HEK293 (cell line): ENCODE measurements around the gene PLEKHG2.

Source experiments
- CTCF ChIA-PET: fragments of 350-600 bp; formaldehyde crosslinking; extraction: SDS; loops from one replicate; lab custom pipeline; 2021; ENCODE audit warnings: antibody characterized with exemption; lab: Yijun Ruan, JAX
- POLR2A ChIA-PET: fragments of 300-600 bp; formaldehyde crosslinking; extraction: SDS; loops from one replicate; lab custom pipeline; 2020; ENCODE audit warnings: antibody characterized with exemption, inconsistent platforms; lab: Yijun Ruan, JAX
- H3K27ac ChIP-seq: fragments of 200-500 bp; sonication (Bioruptor generic); 2 replicates; pipeline ENCODE4 v1.5.1; 2014; ENCODE audit warnings: low read depth, low read length, control low read depth, inconsistent platforms; ENCODE audit errors: extremely low read depth
- H3K36me3 ChIP-seq, 2 experiments: fragments of 200-500 bp in 1 of 2; sonication (Bioruptor generic) in 1 of 2; 1 replicate in 1 of 2; 2 replicates in 1 of 2; pipeline ENCODE4 v1.5.1; 2014 to 2017; ENCODE audit warnings: inconsistent platforms in 2 of 2, low read length in 2 of 2; ENCODE audit not compliant: control insufficient read depth in 2 of 2, insufficient read depth in 1 of 2
- H3K4me1 ChIP-seq: fragments of 200-500 bp; sonication (Bioruptor generic); 2 replicates; pipeline ENCODE4 v1.5.1; 2014; ENCODE audit warnings: mild to moderate bottlenecking, low read length, inconsistent platforms; ENCODE audit not compliant: control insufficient read depth, insufficient read depth
- H3K4me3 ChIP-seq: 2 replicates; pipeline ENCODE4 v1.5.1; 2011; ENCODE audit warnings: low read depth, mild to moderate bottlenecking, control low read depth, low read length, moderate library complexity
- H3K9me3 ChIP-seq: fragments of 200-500 bp; sonication (Bioruptor generic); 2 replicates; pipeline ENCODE4 v1.5.1; 2014; ENCODE audit warnings: low read depth, low read length, inconsistent platforms; ENCODE audit not compliant: control insufficient read depth, insufficient read depth
- BCL11A ChIP-seq: fragments of 450-650 bp; formaldehyde crosslinking; IDR thresholded peaks from 2 replicates; pipeline ENCODE4 v1.5.1; 2016; ENCODE audit warnings: low read depth, missing biosample characterization, missing genetic modification characterization
- HOXA7 ChIP-seq: sonication (generic); formaldehyde crosslinking; IDR thresholded peaks from 2 replicates; pipeline ENCODE4 v1.8.1; 2022; ENCODE audit warnings: missing genetic modification reagents, borderline replicate concordance
- ZBTB7A ChIP-seq: fragments of 450-650 bp; formaldehyde crosslinking; IDR thresholded peaks from 2 replicates; pipeline ENCODE4 v1.5.1; 2016; ENCODE audit warnings: low read depth, missing biosample characterization, missing genetic modification characterization
- ZNF211 ChIP-seq: fragments of 450-650 bp; formaldehyde crosslinking; IDR thresholded peaks from 2 replicates; pipeline ENCODE4 v1.5.1; 2016; ENCODE audit warnings: low read depth, missing biosample characterization, missing genetic modification characterization
- ZNF302 ChIP-seq: fragments of 450-650 bp; formaldehyde crosslinking; IDR thresholded peaks from 2 replicates; pipeline ENCODE4 v1.5.1; 2016; ENCODE audit warnings: missing biosample characterization, missing genetic modification characterization, low read depth
- ZNF354C ChIP-seq: fragments of 450-650 bp; formaldehyde crosslinking; IDR thresholded peaks from 2 replicates; pipeline ENCODE4 v1.5.1; 2016; ENCODE audit warnings: missing biosample characterization, missing genetic modification characterization, low read depth, borderline replicate concordance
- ZNF391 ChIP-seq: fragments of 450-650 bp; formaldehyde crosslinking; IDR thresholded peaks from 2 replicates; pipeline ENCODE4 v1.5.1; 2016; ENCODE audit warnings: low read depth, missing biosample characterization, missing genetic modification characterization, borderline replicate concordance
- ZNF560 ChIP-seq: fragments of 450-650 bp; formaldehyde crosslinking; IDR thresholded peaks from 2 replicates; pipeline ENCODE4 v1.5.1; 2017; ENCODE audit warnings: missing biosample characterization, missing genetic modification characterization, borderline replicate concordance
- ZNF561 ChIP-seq: fragments of 450-650 bp; IDR thresholded peaks from 2 replicates; pipeline ENCODE4 v1.5.1; 2018; ENCODE audit warnings: missing biosample characterization, missing genetic modification characterization, borderline replicate concordance
- ZNF623 ChIP-seq: fragments of 450-650 bp; formaldehyde crosslinking; IDR thresholded peaks from 2 replicates; pipeline ENCODE4 v1.5.1; 2016; ENCODE audit warnings: missing biosample characterization, missing genetic modification characterization
- ZNF629 ChIP-seq: fragments of 450-650 bp; formaldehyde crosslinking; IDR thresholded peaks from 2 replicates; pipeline ENCODE4 v1.5.1; 2017; ENCODE audit warnings: missing biosample characterization, missing genetic modification characterization
- ZNF843 ChIP-seq: fragments of 450-650 bp; formaldehyde crosslinking; IDR thresholded peaks from 2 replicates; pipeline ENCODE4 v1.5.1; 2016; ENCODE audit warnings: missing biosample characterization, missing genetic modification characterization
- ZSCAN30 ChIP-seq: fragments of 450-650 bp; IDR thresholded peaks from 2 replicates; pipeline ENCODE4 v1.5.1; 2018; ENCODE audit warnings: missing biosample characterization, mild to moderate bottlenecking, missing genetic modification characterization, moderate library complexity
- TF ChIP-seq, protein P1 (sequence below): fragments of 450-650 bp; formaldehyde crosslinking; IDR thresholded peaks from 2 replicates; pipeline ENCODE4 v1.5.1; 2016; ENCODE audit warnings: missing biosample characterization, missing genetic modification characterization
- TF ChIP-seq, protein P2 (sequence below): fragments of 450-650 bp; formaldehyde crosslinking; IDR thresholded peaks from 2 replicates; pipeline ENCODE4 v1.5.1; 2017; ENCODE audit warnings: missing biosample characterization, missing genetic modification characterization
- TF ChIP-seq, protein P3 (sequence below): fragments of 450-650 bp; formaldehyde crosslinking; IDR thresholded peaks from 2 replicates; pipeline ENCODE4 v1.5.1; 2017; ENCODE audit warnings: missing biosample characterization, mild to moderate bottlenecking, missing genetic modification characterization, moderate library complexity
- TF ChIP-seq, protein P4 (sequence below): sonication (generic); formaldehyde crosslinking; IDR thresholded peaks from 2 replicates; pipeline ENCODE4 v1.8.1; 2022; ENCODE audit warnings: mild to moderate bottlenecking, moderate library complexity, missing genetic modification reagents
- TF ChIP-seq, protein P5 (sequence below): fragments of 450-650 bp; formaldehyde crosslinking; IDR thresholded peaks from 2 replicates; pipeline ENCODE4 v1.5.1; 2016; ENCODE audit warnings: missing biosample characterization, missing genetic modification characterization
- TF ChIP-seq, protein P6 (sequence below): fragments of 450-650 bp; formaldehyde crosslinking; IDR thresholded peaks from 2 replicates; pipeline ENCODE4 v1.5.1; 2016; ENCODE audit warnings: missing biosample characterization, missing genetic modification characterization

PLEKHG2 gene

DNA sequence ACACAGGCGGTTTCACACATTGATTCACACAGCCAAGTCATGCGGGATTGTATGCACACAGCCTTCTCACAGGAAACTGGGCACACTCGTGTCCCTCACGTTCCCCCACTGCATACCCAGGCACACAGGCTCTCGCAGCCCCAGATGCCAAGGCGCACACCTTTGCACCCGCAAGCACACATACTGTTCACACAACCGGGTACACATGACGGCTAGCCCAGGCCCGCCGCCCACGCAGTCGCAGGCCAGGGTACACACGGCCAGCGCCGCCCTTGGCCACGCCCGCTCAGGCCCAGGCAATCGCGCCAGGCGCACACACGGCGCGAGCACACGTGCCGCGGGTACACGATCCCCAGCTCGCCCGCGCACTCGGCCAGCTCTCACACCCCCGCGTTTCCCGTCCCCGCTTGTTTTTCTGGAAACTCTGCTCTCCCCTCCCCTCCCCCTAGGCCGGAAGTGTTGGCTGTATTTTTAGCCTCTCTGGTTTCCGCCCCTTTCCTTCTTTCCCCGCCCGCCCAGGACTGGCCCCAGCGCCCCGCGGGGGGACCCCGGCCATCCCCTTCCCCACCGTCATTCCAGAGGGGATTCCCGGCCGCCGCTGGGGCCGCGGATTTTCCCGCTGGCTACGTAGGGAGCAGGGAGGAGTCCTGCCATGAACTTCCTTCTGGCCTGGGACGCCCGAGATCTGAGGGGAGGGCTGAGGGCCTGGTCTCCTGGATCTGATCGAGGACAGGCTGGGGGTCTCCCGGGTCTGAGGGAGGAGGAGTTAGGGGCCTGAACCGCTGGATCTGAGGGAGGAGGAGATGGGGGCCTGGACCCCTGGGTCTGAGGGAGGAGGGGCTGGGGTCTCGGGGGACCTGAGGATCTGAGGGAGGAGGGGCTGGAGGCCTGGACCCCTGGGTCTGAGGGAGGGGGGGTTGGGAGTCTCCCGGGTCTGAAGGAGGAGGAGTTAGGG lies 9.8 kb upstream of the PLEKHG2 start (continued):
- TF ChIP-seq, protein P1, sequence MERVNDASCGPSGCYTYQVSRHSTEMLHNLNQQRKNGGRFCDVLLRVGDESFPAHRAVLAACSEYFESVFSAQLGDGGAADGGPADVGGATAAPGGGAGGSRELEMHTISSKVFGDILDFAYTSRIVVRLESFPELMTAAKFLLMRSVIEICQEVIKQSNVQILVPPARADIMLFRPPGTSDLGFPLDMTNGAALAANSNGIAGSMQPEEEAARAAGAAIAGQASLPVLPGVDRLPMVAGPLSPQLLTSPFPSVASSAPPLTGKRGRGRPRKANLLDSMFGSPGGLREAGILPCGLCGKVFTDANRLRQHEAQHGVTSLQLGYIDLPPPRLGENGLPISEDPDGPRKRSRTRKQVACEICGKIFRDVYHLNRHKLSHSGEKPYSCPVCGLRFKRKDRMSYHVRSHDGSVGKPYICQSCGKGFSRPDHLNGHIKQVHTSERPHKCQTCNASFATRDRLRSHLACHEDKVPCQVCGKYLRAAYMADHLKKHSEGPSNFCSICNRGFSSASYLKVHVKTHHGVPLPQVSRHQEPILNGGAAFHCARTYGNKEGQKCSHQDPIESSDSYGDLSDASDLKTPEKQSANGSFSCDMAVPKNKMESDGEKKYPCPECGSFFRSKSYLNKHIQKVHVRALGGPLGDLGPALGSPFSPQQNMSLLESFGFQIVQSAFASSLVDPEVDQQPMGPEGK (tag by site-specific recombination): peak; percentile 96
- TF ChIP-seq ZNF354C (tag by site-specific recombination) (no peak), ZNF391 (tag by site-specific recombination) (peak; percentile 15; the same call in 1 of the 2 replicates), ZNF560 (tag by site-specific recombination) (no peak), ZSCAN30 (tag by site-specific recombination) (peak; percentile 95)
- TF ChIP-seq, protein P2, sequence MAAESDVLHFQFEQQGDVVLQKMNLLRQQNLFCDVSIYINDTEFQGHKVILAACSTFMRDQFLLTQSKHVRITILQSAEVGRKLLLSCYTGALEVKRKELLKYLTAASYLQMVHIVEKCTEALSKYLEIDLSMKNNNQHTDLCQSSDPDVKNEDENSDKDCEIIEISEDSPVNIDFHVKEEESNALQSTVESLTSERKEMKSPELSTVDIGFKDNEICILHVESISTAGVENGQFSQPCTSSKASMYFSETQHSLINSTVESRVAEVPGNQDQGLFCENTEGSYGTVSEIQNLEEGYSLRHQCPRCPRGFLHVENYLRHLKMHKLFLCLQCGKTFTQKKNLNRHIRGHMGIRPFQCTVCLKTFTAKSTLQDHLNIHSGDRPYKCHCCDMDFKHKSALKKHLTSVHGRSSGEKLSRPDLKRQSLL (tag by site-specific recombination): peak; percentile 21; the same call in 1 of the 2 replicates
- TF ChIP-seq, protein P3, sequence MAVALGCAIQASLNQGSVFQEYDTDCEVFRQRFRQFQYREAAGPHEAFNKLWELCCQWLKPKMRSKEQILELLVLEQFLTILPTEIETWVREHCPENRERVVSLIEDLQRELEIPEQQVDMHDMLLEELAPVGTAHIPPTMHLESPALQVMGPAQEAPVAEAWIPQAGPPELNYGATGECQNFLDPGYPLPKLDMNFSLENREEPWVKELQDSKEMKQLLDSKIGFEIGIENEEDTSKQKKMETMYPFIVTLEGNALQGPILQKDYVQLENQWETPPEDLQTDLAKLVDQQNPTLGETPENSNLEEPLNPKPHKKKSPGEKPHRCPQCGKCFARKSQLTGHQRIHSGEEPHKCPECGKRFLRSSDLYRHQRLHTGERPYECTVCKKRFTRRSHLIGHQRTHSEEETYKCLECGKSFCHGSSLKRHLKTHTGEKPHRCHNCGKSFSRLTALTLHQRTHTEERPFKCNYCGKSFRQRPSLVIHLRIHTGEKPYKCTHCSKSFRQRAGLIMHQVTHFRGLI (tag by site-specific recombination): 0 out of 2 replicates have a peak, but pooled peaks have one; percentile 66

DNA sequence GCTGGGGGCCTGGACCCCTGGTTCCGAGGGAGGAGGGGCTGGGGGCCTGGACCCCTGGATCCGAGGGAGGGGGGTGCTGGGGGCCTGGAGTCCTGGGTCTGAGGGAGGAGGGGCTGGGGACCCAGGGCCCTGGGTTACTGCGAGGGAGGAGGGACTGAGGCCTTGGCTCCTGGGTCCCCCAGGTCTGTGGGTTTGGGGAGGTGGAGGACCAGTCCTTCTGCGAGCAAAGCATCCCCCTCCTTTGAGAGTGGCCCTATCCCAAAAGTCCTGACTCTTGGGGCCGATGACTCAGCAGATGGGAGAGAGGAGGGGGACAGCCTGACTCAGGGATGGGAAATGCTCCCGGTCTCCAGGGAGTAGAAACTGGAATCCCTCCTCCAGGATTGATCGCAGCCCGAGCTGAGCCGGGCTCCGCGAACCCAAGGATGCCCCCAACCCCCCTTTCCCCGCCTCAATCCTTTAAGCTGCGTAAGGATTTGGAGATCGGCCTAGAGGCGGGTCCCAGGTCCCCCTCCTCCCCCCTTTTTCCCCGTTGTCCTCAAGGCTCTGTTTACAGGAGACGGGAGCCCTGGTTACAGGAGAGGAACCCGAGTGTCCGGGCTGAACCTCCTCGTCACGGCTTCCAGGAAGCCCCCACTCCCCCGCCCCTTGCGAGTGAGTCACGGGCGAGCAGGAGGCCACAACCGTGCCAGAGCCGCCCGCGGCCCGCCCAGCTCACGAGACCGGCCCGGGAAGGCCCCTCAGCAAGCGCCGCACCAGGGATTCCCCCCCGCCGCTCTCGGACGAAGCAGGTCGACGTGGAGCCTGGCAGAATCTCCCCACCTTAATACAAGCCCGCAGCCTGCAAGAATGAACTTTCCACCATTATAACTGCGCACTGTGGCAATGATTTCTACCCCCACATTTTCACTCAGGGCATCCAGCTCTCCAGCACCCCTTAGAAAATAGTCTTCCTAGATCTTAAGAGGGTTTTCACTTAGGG lies 8.8 kb upstream of the PLEKHG2 start:
- POLR2A ChIA-PET: interaction anchor here (0.6 to 11.2 kb wide), 9 partner anchors 8 to 999 kb away, joined by 3 to 175 read pairs (median 4); partner anchors contain the start of genes MED29, PAF1, PLEKHG2 and RPS16
- H3K9me3 ChIP-seq: no peaks in the 10 kb centered on the region
- peaks cover 41% of the 10 kb centered on the region for H3K4me1 ChIP-seq
- peak overlapping the region; percentile 93 for H3K27ac ChIP-seq
- CTCF ChIA-PET: interaction anchor here (0.6 to 2.3 kb wide), 5 partner anchors 8 to 93 kb away, joined by 3 to 10 read pairs (median 4); partner anchors contain the start of genes MED29, PAF1 and PLEKHG2
- H3K4me3 ChIP-seq: peak overlapping the region; percentile 17
- H3K36me3 ChIP-seq: peaks cover 6 to 9% of the 10 kb centered on the region in 2 experiments
- peak; percentile 36; the same call in 1 of the 2 replicates for TF ChIP-seq ZNF623 (tag by site-specific recombination)
- TF ChIP-seq BCL11A (tag by site-specific recombination): peak; percentile 82; the same call in 1 of the 2 replicates
- TF ChIP-seq, protein P4, sequence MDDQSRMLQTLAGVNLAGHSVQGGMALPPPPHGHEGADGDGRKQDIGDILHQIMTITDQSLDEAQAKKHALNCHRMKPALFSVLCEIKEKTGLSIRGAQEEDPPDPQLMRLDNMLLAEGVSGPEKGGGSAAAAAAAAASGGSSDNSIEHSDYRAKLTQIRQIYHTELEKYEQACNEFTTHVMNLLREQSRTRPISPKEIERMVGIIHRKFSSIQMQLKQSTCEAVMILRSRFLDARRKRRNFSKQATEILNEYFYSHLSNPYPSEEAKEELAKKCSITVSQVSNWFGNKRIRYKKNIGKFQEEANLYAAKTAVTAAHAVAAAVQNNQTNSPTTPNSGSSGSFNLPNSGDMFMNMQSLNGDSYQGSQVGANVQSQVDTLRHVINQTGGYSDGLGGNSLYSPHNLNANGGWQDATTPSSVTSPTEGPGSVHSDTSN (CRISPR knock-in tag): peak; percentile 73; the same call in 1 of the 2 replicates
- peak; percentile 76; the same call in 1 of the 2 replicates for TF ChIP-seq ZNF843 (tag by site-specific recombination)
- TF ChIP-seq ZNF302 (tag by site-specific recombination): no peak
- TF ChIP-seq, protein P5, sequence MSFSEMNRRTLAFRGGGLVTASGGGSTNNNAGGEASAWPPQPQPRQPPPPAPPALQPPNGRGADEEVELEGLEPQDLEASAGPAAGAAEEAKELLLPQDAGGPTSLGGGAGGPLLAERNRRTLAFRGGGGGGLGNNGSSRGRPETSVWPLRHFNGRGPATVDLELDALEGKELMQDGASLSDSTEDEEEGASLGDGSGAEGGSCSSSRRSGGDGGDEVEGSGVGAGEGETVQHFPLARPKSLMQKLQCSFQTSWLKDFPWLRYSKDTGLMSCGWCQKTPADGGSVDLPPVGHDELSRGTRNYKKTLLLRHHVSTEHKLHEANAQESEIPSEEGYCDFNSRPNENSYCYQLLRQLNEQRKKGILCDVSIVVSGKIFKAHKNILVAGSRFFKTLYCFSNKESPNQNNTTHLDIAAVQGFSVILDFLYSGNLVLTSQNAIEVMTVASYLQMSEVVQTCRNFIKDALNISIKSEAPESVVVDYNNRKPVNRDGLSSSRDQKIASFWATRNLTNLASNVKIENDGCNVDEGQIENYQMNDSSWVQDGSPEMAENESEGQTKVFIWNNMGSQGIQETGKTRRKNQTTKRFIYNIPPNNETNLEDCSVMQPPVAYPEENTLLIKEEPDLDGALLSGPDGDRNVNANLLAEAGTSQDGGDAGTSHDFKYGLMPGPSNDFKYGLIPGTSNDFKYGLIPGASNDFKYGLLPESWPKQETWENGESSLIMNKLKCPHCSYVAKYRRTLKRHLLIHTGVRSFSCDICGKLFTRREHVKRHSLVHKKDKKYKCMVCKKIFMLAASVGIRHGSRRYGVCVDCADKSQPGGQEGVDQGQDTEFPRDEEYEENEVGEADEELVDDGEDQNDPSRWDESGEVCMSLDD (tag by site-specific recombination): peak; percentile 87; the same call in 1 of the 2 replicates
- TF ChIP-seq ZNF561 (tag by site-specific recombination): peak; percentile 77; the same call in 1 of the 2 replicates
- peak; percentile 87; the same call in 1 of the 2 replicates for TF ChIP-seq ZNF391 (tag by site-specific recombination)
- no peak for TF ChIP-seq HOXA7 (CRISPR knock-in tag)
- TF ChIP-seq, protein P6, sequence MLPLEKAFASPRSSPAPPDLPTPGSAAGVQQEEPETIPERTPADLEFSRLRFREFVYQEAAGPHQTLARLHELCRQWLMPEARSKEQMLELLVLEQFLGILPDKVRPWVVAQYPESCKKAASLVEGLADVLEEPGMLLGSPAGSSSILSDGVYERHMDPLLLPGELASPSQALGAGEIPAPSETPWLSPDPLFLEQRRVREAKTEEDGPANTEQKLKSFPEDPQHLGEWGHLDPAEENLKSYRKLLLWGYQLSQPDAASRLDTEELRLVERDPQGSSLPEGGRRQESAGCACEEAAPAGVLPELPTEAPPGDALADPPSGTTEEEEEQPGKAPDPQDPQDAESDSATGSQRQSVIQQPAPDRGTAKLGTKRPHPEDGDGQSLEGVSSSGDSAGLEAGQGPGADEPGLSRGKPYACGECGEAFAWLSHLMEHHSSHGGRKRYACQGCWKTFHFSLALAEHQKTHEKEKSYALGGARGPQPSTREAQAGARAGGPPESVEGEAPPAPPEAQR (tag by site-specific recombination): 0 out of 2 replicates have a peak, but pooled peaks have one; percentile 15
- peak; percentile 19 for TF ChIP-seq ZBTB7A
- TF ChIP-seq ZNF629 (tag by site-specific recombination): peak; percentile 85
- TF ChIP-seq ZNF211 (tag by site-specific recombination): no peak
